ENCODE results near the gene ST13.
"Not testable (repeated sequence)": the region's sequence is repeated elsewhere in the genome, so short reads cannot be mapped to it uniquely, and the experiment has no call there.

The ST13 gene

GRCh38 chr22:40838486-40838885 lies 18.0 kb downstream of the ST13 start:
- DNase-seq, result no peak

DNA sequence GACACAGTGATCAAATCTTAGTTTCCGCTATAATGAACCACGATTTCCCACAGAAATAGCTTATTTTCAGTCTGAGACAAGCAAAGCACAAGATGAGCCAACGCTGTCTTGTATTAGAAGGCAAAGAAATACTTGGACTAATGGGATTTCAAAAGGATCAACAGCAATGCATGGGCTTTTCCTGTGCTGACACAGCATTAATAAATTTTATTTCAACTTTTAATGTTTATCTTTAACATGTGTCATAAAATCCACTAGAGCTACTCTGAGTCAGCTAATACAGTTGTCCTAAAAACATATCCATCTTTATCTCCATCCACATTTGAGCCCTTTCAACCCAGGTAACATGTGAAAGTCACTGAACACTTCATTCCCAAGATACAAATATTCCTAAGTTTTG lies 21.8 kb downstream of the ST13 start:
- no peak for ATAC-seq
- no peak for DNase-seq

More at GRCh38 chr22:40838486-40838885, 18.0 kb downstream of the ST13 start:
- no peak for ATAC-seq

- DNase-seq (no peak), ATAC-seq (no peak)
Measured at GRCh38 chr22:40829131-40829530, 27.3 kb downstream of the ST13 start.

GRCh38 chr22:40826984-40827741 lies 29.3 kb downstream of the ST13 start:
- no peak for ATAC-seq

DNA sequence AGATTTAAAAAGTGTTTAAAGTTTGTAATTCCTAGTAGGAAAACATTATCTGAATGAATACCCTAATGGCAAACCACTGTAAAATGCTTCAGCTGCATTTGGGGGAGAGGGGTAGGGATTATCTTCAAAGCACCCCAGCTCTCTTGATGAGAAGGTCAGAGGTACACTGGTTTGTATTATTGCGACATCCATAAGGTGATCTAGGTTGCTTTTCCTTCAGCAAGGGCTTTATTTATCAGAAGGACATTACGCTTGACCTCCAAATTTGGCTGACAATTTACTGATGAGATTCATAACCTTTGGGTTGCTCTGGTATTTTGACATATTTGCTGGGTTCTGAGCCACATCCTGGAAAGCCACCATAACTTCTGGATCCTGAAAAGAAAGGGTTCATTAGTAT lies 30.1 kb downstream of the ST13 start:
- not testable (repeated sequence) for DNase-seq, ATAC-seq

More at GRCh38 chr22:40826984-40827741, 29.3 kb downstream of the ST13 start:
- no peak for DNase-seq

DNA sequence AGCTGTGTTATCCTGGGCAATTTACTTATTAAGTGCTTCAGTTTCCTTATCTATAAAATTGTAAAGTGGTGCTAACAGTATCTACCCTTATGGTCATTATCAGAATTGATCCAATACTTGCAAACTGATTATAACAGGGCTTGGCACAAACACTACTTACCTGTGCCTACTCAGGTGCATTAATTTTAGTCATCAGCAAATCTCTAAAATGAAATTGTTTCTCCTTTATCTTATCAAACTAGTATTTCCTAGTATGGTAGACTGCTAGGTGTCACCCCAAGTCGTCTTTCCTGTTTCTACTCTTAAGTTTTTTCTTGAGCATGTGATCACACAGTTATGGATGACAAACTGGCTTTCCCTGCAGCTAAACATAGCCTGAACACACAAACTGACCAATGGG lies 33.0 kb downstream of the ST13 start:
- ATAC-seq (no peak), DNase-seq (no peak)

DNA sequence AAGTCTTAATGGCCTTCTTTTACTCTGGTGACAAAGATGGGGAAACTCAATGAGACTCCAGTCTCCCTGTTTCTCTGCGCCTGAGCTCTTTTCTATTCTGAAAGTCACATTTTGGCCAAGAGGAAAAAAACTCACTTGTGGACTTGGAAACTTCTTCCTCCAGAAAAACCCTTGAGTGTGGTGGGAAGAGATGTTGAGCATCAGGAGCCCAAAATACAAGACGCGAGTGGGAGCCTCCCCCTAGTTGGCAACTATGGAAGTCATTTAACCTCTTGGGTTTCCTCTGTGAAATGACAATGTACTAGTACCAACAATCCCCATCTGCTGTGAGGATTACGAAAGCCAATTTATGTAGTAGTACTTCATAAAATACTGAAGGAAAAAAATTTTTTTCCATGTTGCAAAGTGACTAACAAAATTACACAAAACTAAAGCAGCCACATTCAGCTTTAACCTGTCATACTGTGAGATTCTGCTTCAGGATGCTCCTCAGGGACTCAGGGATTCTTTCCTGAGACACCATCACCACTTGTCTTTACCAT lies 36.8 kb downstream of the ST13 start:
- ATAC-seq (no peak), DNase-seq (no peak)

GRCh38 chr22:40818747-40819598 lies 37.5 kb downstream of the ST13 start, which contains the start of gene SLC25A17:
TSS of gene SLC25A17 (minus strand) at chr22:40819346. CDS start at chr22:40819248, 98 bp downstream.
- DNase-seq, result peak; percentile 91
- peak; percentile 94 for ATAC-seq

DNA sequence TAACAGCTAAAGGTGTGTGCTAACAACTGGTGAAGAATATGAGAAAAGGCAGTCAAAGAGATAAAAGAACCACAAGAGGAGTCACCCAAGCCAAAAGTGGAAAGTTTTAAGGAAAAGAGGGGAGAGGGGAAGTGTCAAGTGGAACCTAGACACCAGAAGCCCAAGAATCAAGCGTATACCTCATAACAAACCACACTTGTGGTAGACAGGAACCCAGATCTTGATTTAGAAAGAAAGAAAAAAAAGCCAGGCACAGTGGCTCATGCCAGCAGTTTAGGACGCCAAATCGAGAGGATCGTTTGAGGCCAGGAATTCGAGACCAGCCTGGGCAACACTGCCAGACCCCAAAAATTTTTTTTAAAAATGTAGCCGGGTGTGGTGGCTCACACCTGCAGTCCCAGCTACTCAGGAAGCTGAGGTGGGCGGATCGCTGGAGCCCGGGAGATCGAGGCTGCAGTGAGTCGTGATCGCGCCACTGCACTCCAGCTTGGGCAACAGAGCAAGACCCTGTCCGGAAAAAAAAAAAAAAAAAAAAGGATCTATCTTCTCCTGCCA lies 38.2 kb downstream of the ST13 start:
- no peak for ATAC-seq

DNA sequence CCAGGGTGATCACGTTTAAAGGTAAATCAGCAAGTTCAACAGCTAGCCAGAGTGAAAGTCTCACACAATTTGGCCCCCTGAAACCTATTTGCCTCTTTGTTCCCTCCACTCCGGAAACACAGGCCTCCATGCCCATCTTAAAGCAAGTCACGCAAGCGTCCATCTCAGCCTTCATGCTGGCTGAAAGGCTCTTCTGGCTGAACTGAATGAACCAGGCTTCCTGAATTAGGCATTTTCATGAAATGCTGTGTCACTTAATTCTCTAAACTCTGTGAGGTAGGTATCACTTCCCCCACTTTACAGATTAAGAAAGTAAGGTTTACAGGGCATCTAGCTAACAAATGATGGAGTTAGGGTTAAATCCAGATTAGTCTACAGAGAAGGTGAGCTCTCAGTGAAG lies 38.7 kb downstream of the ST13 start:
- ATAC-seq, result no peak
- DNase-seq, result no peak

More for the DNA sequence above, 38.2 kb downstream of the ST13 start:
- DNase-seq, result no peak

GRCh38 chr22:40813912-40814315 lies 42.5 kb downstream of the ST13 start:
- DNase-seq (no peak), ATAC-seq (no peak)

DNA sequence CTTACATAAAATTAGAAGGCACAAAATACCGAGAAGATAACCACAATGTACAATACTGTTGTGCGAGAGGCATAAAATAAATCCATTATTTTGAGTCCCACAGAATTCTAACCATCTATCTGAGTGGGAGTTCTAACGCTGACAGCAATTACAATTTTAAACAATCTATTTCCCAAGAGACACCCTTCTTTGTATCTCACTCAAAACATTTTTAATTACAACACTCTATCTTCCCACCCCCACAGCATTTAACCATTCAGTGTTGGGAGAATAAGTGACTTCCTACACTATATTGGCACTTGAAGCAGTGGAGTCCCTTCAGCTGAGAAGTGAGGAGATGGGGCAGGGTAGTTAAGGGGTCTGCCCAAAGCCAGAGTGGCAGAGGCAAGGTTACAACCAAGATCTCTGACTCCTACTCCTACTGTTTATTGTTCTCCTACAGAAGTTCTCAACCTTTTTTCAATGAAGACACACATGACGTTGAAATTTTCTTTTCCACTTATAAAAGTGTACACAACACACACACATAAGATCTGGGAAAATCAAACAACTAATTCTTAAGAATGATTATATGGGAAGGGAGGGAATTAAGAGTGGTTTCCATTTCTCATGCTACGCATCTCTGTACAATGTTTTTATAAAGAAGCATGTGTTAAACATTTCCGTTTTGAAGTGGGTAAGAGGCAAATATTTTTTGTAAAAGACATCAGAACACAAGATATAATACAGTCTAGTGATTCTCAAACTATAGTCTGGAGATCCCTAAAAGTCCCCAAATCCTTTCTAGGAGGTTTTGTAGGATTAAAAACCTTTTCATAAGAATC lies 48.2 kb downstream of the ST13 start:
- DNase-seq (no peak), ATAC-seq (no peak)

DNA sequence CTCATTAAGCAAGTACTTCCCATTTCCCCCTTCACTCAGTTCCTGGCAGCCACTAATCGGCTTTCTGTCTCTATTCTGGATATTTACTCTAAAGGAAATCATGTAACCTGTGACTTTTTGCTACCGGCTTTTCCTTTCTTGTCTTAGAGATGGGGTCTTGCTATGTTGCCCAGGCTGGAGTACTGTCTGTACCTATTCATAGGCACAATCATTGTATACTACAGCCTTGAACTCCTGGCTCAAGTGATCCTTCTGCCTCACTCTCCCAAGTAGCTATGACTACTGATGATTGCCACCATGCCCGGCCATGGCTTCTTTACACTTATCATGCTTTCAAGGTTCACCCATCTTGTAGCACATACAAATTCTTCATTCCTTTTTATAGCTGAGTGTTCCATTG lies 49.7 kb downstream of the ST13 start:
- DNase-seq, result no peak
- no peak for ATAC-seq

DNA sequence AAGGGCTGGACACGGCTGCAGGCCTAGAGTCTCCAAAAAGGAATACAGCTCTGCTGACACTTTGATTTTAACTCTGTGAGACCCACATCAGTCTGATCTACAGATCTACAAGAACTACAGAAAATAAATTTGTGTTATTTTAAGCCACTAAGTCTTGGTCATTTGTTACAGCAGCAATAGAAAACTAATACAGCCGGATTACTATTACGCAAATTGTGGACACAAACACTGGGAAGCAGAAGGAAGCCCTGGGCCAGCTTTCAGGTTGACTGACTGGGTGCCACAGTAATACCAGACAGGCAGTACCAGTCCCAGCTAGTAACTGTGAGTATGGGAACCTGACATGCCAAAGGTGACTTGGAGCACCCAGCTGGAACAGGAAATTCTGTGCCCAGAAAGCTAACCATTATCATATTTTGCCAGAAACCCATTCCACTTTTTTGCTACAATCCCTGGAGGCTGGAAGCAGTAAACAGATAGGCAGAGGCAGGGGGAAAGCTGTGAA lies 50.7 kb downstream of the ST13 start:
- ATAC-seq (no peak), DNase-seq (no peak)

- no peak for ATAC-seq
Measured at GRCh38 chr22:40805239-40805638, 51.2 kb downstream of the ST13 start.

GRCh38 chr22:40803321-40803720 lies 53.1 kb downstream of the ST13 start:
- no peak for ATAC-seq
- DNase-seq, result no peak

More at GRCh38 chr22:40805239-40805638, 51.2 kb downstream of the ST13 start:
- DNase-seq, result no peak

GRCh38 chr22:40799008-40799407 lies 57.4 kb downstream of the ST13 start:
- DNase-seq, result no peak
- ATAC-seq, result no peak

DNA sequence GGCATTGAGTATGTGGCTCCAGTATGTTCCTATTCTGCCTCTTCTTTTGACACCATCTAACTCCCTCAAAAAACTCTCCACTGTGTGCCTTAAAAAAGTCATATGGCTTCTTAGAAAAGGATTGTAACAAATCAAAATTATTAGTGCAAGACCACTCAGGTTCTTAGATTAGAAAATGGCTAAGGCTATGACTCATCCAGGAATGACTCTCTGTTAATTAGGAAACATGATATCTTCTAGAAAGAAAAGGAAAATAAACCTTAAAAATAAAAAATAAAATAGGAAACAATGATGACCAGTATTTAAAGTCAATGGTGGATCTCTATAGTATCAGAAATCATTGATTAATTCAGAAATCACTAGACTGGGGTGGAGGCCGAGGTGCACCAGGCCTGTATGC lies 59.0 kb downstream of the ST13 start:
- DNase-seq (no peak), ATAC-seq (no peak)

DNA sequence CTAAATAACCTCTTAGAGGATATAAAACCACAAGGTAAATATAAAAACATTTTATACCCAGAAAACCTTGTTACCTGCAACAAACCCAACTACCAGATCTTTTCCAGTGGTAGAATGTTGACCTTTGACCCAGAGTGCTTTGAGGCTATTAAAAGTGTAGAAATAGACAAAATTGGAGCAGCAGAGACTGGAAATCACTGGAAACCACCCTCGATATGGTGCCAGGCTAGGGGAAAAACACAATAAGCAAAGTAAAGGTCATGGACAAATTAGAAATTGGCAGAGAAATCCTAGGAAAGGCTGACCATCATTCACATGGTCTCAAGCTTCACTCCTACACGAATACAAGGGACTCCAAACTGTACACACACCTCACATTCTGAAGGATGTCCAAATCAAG lies 64.0 kb downstream of the ST13 start:
- DNase-seq (no peak), ATAC-seq (no peak)

- DNase-seq (no peak), ATAC-seq (no peak)
Measured at GRCh38 chr22:40791241-40791640, 65.2 kb downstream of the ST13 start.

GRCh38 chr22:40789131-40789530 lies 67.3 kb downstream of the ST13 start:
- ATAC-seq (no peak), DNase-seq (no peak)
